Measurements from ENCODE around the gene HLA-A. TPM values are rescaled to one million over a fixed set of nuclear protein-coding genes. Genes with fewer than 3 reads are reported as not detected.

HLA-A gene
- total and polyA plus RNA-seq, 9 of the 15 experiments (the other 6 are each of a cell fraction or from before 2014, with no cell fraction given) = 0.46 to 3.3 TPM; not detected in 7

GRCh38 chr6:29925321-29925720 lies 17.0 kb upstream of the HLA-A start (continued):
- TF ChIP-seq FOXP4 (CRISPR knock-in tag; IDR thresholded peaks at IDR 0.05; ENCODE audit: borderline replicate concordance) (no peak), NUFIP1 (IDR thresholded peaks at IDR 0.05; ENCODE audit: partially characterized antibody) (no peak), FOXJ3 (CRISPR knock-in tag; IDR thresholded peaks at IDR 0.05) (no peak), TRIM28 (IDR thresholded peaks at IDR 0.05) (no peak), NONO (IDR thresholded peaks at IDR 0.05; ENCODE audit: low read depth in 2 of 2, low read length in 1 of 2) (no peak), NEUROD1 (IDR thresholded peaks at IDR 0.05; ENCODE audit: borderline replicate concordance, low read depth, low read length, partially characterized antibody) (no peak)

- FAIRE-seq (no peak), ATAC-seq (no peak), DNase-seq (ENCODE audit: extremely low read depth in 1 of 4, low spot score in 3 of 4) (no peak)
- BruUV-seq (replicated peaks) = no TSS peak
- Histone ChIP-seq H3K27ac (ENCODE audit: extremely low read depth, low read depth, low read length) (no peak overlapping the region), H4K20me1 (replicated peaks; ENCODE audit: control insufficient read depth, insufficient read depth, low read length) (no peaks in the 10 kb centered on the region), H3K27me3 (ENCODE audit: control insufficient read depth in 2 of 2, insufficient read depth in 2 of 2, low read length in 2 of 2) (peaks cover 0 to 9% of the 10 kb centered on the region in 2 experiments; a peak in 1 of 5 replicates), H3K36me3 (ENCODE audit: control insufficient read depth, insufficient read depth, low read length) (no peaks in the 10 kb centered on the region), H3K9me3 (replicated peaks; ENCODE audit: control insufficient read depth, insufficient read depth, low read depth, low read length) (no peaks in the 10 kb centered on the region), H3K4me3 (no peak overlapping the region), H3K4me1 (replicated peaks in 1 of 2; ENCODE audit: control insufficient read depth in 2 of 2, insufficient read depth in 2 of 2, low read length in 2 of 2) (peaks cover 0 to 10% of the 10 kb centered on the region in 2 experiments; a peak in 2 of 5 replicates), H3K9ac (ENCODE audit: insufficient read depth in 1 of 2, low read depth in 2 of 2, low read length in 2 of 2) (no peak overlapping the region), H3K4me2 (ENCODE audit: insufficient read depth, low read length) (no peak overlapping the region), H3K9me1 (ENCODE audit: control insufficient read depth, insufficient read depth, low read length) (no peaks in the 10 kb centered on the region), H2AFZ (ENCODE audit: low read depth, low read length) (no peak overlapping the region), H3K79me2 (ENCODE audit: control insufficient read depth, insufficient read depth, low read length) (no peaks in the 10 kb centered on the region)
- TF ChIP-seq ESRRB (CRISPR knock-in tag; IDR thresholded peaks at IDR 0.05; ENCODE audit: borderline replicate concordance) (no peak), HLTF (IDR thresholded peaks at IDR 0.05) (no peak), ZNF263 (CRISPR knock-in tag; IDR thresholded peaks at IDR 0.05; ENCODE audit: borderline replicate concordance) (no peak), CREBBP (IDR thresholded peaks at IDR 0.05; ENCODE audit: low read depth, low read length) (no peak), PHTF2 (CRISPR knock-in tag; IDR thresholded peaks at IDR 0.05) (no peak)
- intact Hi-C loops (cut with micrococcal nuclease) = no loop called here
- POLR2A ChIA-PET = interaction anchor here (0.5 kb wide), 1 partner anchor 22 kb away, joined by 3 read pairs; no protein-coding TSS in a partner anchor
- in situ Hi-C loops (cut with MboI) = loop anchor here (5.0 kb wide), 1 partner anchor 39 kb away; no protein-coding TSS in a partner anchor
- WGBS (ENCODE audit: insufficient coverage, low coverage, missing lambda C conversion rate) = 55% methylated on average over 16 of the region's 24 CpGs
- CTCF ChIA-PET (ENCODE audit: low intra/inter-chr PET ratio) = no interaction called here
These were observed 16.5 kb upstream of the HLA-A start for GRCh38 chr6:29925727-29926412.
